Measurements from ENCODE around the gene CIRBP. TPM values are rescaled to one million over a fixed set of nuclear protein-coding genes. Genes with fewer than 3 reads are reported as not detected.

CIRBP gene
- total and polyA plus RNA-seq, 2 of the 13 experiments (the other 11 are each of a cell fraction or from before 2014, with no cell fraction given), result 133 to 140 TPM

DNA sequence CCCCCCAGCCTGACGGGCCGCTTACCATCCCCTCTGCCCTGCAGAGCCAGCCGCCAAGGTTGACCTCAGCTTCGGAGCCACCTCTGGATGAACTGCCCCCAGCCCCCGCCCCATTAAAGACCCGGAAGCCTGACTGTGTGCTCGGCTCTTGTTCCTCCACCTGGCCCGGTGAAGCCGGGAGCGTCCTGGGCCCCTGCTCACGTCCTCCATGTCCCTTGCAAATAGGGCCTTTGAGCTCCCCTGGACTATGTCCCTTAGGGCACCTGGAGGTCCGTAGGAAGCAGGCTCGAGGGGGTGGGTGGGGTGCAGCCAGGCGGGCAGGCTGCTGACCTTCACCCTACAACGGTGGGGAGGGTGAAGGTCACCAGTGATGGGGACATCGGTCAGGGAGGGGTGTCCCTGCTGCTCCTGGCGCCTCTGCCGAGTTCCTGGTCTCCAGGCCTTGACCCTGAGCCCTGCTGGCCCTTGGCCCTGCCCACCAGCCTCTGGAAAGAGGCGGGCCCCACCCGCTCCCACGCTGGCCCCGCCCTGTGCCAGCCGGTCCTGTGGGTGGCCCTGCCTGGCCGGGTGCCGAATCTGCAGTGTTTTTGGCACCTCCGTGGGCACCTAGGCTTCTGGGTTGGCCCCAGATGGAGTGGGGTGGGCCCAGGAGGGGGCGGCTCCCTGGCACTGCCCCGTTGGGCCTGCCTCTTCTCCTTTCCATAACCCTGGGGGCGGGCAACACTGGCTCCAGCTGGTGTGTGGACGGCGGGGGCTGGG, 24.3 kb upstream of the CIRBP start (continued):
- TF ChIP-seq ZBTB7B (CRISPR knock-in tag; IDR thresholded peaks at IDR 0.05) (peak; percentile 90), KDM3A (CRISPR knock-in tag; IDR thresholded peaks at IDR 0.05; ENCODE audit: low read depth) (peak; percentile 47), MYNN (CRISPR knock-in tag; IDR thresholded peaks at IDR 0.05; ENCODE audit: low read depth) (no peak), HNRNPH1 (optimal IDR thresholded peaks at IDR 0.05; ENCODE audit: low read depth, low read length) (no peak), ZKSCAN8 (CRISPR knock-in tag; IDR thresholded peaks at IDR 0.05; ENCODE audit: borderline replicate concordance) (0 out of 2 replicates have a peak, but pooled peaks have one; percentile 20), ZNF616 (CRISPR knock-in tag; IDR thresholded peaks at IDR 0.05; ENCODE audit: low read depth) (no peak), NFE2L2 (IDR thresholded peaks at IDR 0.05; ENCODE audit: low read length) (no peak), NFE2L1 (CRISPR knock-in tag; IDR thresholded peaks at IDR 0.05; ENCODE audit: borderline replicate concordance) (no peak), ZNF556 (CRISPR knock-in tag; IDR thresholded peaks at IDR 0.05; ENCODE audit: borderline replicate concordance) (peak; percentile 97; the same call in 1 of the 2 replicates), ZNF558 (CRISPR knock-in tag; IDR thresholded peaks at IDR 0.05; ENCODE audit: borderline replicate concordance) (no peak), ZNF839 (CRISPR knock-in tag; IDR thresholded peaks at IDR 0.05; ENCODE audit: borderline replicate concordance) (0 out of 2 replicates have a peak, but pooled peaks have one; percentile 20), NR2F1 (CRISPR knock-in tag; IDR thresholded peaks at IDR 0.05) (peak; percentile 95 to 99)
- TF ChIP-seq, protein P1, sequence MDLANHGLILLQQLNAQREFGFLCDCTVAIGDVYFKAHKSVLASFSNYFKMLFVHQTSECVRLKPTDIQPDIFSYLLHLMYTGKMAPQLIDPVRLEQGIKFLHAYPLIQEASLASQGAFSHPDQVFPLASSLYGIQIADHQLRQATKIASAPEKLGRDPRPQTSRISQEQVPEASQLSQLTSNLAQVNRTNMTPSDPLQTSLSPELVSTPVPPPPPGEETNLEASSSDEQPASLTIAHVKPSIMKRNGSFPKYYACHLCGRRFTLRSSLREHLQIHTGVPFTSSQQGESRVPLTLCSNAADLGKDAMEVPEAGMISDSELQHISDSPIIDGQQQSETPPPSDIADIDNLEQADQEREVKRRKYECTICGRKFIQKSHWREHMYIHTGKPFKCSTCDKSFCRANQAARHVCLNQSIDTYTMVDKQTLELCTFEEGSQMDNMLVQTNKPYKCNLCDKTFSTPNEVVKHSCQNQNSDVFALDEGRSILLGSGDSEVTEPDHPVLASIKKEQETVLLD (CRISPR knock-in tag; IDR thresholded peaks at IDR 0.05; ENCODE audit: low read depth), result peak; percentile 59; the same call in 1 of the 2 replicates
- TF ChIP-seq, protein P2, sequence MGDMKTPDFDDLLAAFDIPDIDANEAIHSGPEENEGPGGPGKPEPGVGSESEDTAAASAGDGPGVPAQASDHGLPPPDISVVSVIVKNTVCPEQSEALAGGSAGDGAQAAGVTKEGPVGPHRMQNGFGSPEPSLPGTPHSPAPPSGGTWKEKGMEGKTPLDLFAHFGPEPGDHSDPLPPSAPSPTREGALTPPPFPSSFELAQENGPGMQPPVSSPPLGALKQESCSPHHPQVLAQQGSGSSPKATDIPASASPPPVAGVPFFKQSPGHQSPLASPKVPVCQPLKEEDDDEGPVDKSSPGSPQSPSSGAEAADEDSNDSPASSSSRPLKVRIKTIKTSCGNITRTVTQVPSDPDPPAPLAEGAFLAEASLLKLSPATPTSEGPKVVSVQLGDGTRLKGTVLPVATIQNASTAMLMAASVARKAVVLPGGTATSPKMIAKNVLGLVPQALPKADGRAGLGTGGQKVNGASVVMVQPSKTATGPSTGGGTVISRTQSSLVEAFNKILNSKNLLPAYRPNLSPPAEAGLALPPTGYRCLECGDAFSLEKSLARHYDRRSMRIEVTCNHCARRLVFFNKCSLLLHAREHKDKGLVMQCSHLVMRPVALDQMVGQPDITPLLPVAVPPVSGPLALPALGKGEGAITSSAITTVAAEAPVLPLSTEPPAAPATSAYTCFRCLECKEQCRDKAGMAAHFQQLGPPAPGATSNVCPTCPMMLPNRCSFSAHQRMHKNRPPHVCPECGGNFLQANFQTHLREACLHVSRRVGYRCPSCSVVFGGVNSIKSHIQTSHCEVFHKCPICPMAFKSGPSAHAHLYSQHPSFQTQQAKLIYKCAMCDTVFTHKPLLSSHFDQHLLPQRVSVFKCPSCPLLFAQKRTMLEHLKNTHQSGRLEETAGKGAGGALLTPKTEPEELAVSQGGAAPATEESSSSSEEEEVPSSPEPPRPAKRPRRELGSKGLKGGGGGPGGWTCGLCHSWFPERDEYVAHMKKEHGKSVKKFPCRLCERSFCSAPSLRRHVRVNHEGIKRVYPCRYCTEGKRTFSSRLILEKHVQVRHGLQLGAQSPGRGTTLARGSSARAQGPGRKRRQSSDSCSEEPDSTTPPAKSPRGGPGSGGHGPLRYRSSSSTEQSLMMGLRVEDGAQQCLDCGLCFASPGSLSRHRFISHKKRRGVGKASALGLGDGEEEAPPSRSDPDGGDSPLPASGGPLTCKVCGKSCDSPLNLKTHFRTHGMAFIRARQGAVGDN (CRISPR knock-in tag; IDR thresholded peaks at IDR 0.05), result peak; percentile 91
- TF ChIP-seq, protein P3, sequence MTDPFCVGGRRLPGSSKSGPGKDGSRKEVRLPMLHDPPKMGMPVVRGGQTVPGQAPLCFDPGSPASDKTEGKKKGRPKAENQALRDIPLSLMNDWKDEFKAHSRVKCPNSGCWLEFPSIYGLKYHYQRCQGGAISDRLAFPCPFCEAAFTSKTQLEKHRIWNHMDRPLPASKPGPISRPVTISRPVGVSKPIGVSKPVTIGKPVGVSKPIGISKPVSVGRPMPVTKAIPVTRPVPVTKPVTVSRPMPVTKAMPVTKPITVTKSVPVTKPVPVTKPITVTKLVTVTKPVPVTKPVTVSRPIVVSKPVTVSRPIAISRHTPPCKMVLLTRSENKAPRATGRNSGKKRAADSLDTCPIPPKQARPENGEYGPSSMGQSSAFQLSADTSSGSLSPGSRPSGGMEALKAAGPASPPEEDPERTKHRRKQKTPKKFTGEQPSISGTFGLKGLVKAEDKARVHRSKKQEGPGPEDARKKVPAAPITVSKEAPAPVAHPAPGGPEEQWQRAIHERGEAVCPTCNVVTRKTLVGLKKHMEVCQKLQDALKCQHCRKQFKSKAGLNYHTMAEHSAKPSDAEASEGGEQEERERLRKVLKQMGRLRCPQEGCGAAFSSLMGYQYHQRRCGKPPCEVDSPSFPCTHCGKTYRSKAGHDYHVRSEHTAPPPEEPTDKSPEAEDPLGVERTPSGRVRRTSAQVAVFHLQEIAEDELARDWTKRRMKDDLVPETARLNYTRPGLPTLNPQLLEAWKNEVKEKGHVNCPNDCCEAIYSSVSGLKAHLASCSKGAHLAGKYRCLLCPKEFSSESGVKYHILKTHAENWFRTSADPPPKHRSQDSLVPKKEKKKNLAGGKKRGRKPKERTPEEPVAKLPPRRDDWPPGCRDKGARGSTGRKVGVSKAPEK (CRISPR knock-in tag; IDR thresholded peaks at IDR 0.05; ENCODE audit: borderline replicate concordance), result no peak
- TF ChIP-seq, protein P4, sequence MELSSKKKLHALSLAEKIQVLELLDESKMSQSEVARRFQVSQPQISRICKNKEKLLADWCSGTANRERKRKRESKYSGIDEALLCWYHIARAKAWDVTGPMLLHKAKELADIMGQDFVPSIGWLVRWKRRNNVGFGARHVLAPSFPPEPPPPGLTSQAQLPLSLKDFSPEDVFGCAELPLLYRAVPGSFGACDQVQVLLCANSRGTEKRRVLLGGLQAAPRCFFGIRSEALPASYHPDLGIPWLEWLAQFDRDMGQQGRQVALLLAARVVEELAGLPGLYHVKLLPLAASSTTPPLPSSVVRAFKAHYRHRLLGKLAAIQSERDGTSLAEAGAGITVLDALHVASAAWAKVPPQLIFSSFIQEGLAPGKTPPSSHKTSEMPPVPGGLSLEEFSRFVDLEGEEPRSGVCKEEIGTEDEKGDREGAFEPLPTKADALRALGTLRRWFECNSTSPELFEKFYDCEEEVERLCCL (CRISPR knock-in tag; IDR thresholded peaks at IDR 0.05; ENCODE audit: borderline replicate concordance), result no peak

Data from HepG2 (cell line).